Chondrocyte (in vitro differentiated cells): Measurements from ENCODE around the gene NARS2. TPM values are rescaled to one million over a fixed set of nuclear protein-coding genes. Genes with fewer than 3 reads are reported as not detected.

ENCODE experiments used
- DNase-seq: peaks from one replicate; pipeline ENCODE4 v3.0.0; 2021; ENCODE audit warnings: mixed read lengths, low spot score
- H3K27ac Mint-ChIP-seq: one replicate; pipeline ENCODE4 v1.8.0; 2021; ENCODE audit warnings: mild to moderate bottlenecking, moderate library complexity, mixed read lengths; ENCODE audit not compliant: unreplicated experiment
- H3K27me3 Mint-ChIP-seq: 2 replicates; pipeline ENCODE4 v1.8.0; 2021; ENCODE audit warnings: low read depth, mixed read lengths
- H3K36me3 Mint-ChIP-seq: 2 replicates; pipeline ENCODE4 v1.8.0; 2021; ENCODE audit warnings: low read depth, mixed read lengths
- H3K4me1 Mint-ChIP-seq: 2 replicates; pipeline ENCODE4 v1.8.0; 2021; ENCODE audit warnings: low read depth, mild to moderate bottlenecking, mixed read lengths
- H3K4me3 Mint-ChIP-seq: one replicate; pipeline ENCODE4 v1.8.0; 2021; ENCODE audit warnings: mild to moderate bottlenecking, moderate library complexity, mixed read lengths; ENCODE audit not compliant: unreplicated experiment
- H3K9me3 Mint-ChIP-seq: 2 replicates; pipeline ENCODE4 v1.8.0; 2021; ENCODE audit warnings: low read depth, mixed read lengths
- total RNA-seq: library from RNA; stranded (reverse); gene quantifications from 3 replicates; pipeline ENCODE4 v1.2.1, GENCODE V29; 2021
- TF ChIP-seq, protein P1 (sequence below): fragments of 200-600 bp; sonication (generic); IDR thresholded peaks from 2 replicates; pipeline ENCODE4 v1.5.0; 2021; ENCODE audit warnings: antibody characterized with exemption, mild to moderate bottlenecking, moderate library complexity

Gene NARS2
- total RNA-seq, 1 donor from 2014 or later: 12.4 TPM

- TF ChIP-seq, protein P1, sequence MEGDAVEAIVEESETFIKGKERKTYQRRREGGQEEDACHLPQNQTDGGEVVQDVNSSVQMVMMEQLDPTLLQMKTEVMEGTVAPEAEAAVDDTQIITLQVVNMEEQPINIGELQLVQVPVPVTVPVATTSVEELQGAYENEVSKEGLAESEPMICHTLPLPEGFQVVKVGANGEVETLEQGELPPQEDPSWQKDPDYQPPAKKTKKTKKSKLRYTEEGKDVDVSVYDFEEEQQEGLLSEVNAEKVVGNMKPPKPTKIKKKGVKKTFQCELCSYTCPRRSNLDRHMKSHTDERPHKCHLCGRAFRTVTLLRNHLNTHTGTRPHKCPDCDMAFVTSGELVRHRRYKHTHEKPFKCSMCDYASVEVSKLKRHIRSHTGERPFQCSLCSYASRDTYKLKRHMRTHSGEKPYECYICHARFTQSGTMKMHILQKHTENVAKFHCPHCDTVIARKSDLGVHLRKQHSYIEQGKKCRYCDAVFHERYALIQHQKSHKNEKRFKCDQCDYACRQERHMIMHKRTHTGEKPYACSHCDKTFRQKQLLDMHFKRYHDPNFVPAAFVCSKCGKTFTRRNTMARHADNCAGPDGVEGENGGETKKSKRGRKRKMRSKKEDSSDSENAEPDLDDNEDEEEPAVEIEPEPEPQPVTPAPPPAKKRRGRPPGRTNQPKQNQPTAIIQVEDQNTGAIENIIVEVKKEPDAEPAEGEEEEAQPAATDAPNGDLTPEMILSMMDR: no peak
- peaks cover 9% of the 10 kb centered on the region for H3K36me3 Mint-ChIP-seq
- no peak overlapping the region for H3K4me3 Mint-ChIP-seq
- no peak overlapping the region for H3K27ac Mint-ChIP-seq
- H3K4me1 Mint-ChIP-seq: peaks cover 8% of the 10 kb centered on the region
- DNase-seq: no peak
- no peaks in the 10 kb centered on the region for H3K27me3 Mint-ChIP-seq
- H3K9me3 Mint-ChIP-seq: peaks cover 16% of the 10 kb centered on the region
Observed at GRCh38 chr11:78510597-78510996, 64.1 kb downstream of the NARS2 start.

DNA sequence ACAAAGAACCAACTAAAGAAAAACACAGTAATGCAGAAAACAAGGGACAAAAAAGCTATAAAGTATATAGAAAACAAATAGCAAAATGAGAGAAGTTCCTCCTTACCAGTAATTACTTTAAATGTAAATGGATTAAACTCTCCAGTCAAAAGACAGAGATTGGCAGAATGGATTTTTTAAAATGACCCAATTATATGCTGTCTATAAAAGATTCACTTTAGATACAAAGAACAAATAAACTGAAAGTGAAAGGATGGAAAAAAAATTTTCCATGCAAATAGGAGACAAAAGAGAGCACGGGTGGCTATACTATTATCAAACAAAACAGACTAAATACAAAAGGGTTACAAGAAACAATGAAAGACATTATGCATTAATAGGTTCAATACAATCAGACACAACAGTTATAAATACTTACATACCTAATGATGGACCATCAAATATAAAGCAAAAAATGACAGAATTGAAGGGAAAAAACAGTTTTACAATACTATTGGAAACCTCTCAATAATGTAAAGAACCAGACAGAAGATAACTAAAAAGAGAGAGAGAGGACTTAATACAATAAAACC, 64.6 kb downstream of the NARS2 start:
- no peak overlapping the region for H3K27ac Mint-ChIP-seq

DNA sequence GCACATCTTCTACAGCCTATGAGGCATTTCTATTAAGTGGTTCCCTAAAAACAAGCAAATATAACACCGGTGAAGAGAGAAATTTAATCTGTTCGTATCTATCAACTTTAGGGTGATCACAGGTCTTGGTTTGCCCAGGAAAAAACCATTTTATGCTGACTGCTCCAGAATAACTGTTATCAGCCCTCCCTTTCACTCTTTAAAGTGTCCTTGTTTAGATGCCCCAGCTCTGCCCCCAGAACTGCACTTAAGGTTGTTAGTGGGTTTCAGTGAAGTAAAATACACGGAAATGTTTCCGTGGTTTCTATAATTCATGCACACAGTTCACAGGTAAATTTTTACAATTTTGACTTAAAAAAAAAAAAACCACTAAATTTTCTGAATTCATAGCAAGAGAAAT, 70.0 kb downstream of the NARS2 start:
- peaks cover 4% of the 10 kb centered on the region for H3K9me3 Mint-ChIP-seq
- no peak overlapping the region for H3K27ac Mint-ChIP-seq
- no peak for DNase-seq
- peaks cover 17% of the 10 kb centered on the region for H3K4me1 Mint-ChIP-seq
- H3K4me3 Mint-ChIP-seq: no peak overlapping the region
- TF ChIP-seq, protein P1: no peak
- H3K27me3 Mint-ChIP-seq: no peaks in the 10 kb centered on the region
- H3K36me3 Mint-ChIP-seq: peaks cover 3% of the 10 kb centered on the region

More for the DNA sequence above, 64.6 kb downstream of the NARS2 start:
- Mint-ChIP-seq H3K36me3 (peaks cover 9% of the 10 kb centered on the region), H3K4me1 (peaks cover 8% of the 10 kb centered on the region), H3K4me3 (no peak overlapping the region), H3K27me3 (no peaks in the 10 kb centered on the region), H3K9me3 (peaks cover 16% of the 10 kb centered on the region)
- no peak for DNase-seq
- TF ChIP-seq, protein P1: no peak

DNA sequence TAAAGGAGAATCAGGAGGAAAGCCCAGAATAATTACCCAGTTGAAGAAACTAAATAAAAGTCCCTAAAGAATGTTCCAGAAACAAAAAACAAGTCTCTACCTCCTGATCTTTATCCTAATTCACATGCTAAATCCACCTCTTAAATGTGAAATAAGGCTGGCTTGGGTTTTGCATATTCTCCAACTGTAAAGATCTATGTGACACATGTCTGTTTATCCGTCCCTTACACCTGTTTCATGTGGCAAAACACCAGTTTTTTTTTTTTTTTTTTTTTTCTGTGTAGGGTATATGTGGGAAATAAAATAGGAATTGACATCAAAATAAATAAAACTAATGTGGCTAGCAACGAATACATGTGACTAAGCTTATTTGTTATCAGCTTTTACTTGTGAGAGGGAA, 70.5 kb downstream of the NARS2 start:
- Mint-ChIP-seq H3K27me3 (no peaks in the 10 kb centered on the region), H3K9me3 (no peaks in the 10 kb centered on the region), H3K4me1 (peaks cover 17% of the 10 kb centered on the region), H3K4me3 (no peak overlapping the region), H3K27ac (no peak overlapping the region), H3K36me3 (peaks cover 3% of the 10 kb centered on the region)
- TF ChIP-seq, protein P1: no peak
- no peak for DNase-seq

GRCh38 chr11:78499971-78500370, 74.7 kb downstream of the NARS2 start:
- H3K4me3 Mint-ChIP-seq: no peak overlapping the region
- no peaks in the 10 kb centered on the region for H3K36me3 Mint-ChIP-seq
- peaks cover 30% of the 10 kb centered on the region for H3K4me1 Mint-ChIP-seq
- H3K27ac Mint-ChIP-seq: no peak overlapping the region
- DNase-seq: no peak
- no peaks in the 10 kb centered on the region for H3K27me3 Mint-ChIP-seq
- H3K9me3 Mint-ChIP-seq: no peaks in the 10 kb centered on the region
- TF ChIP-seq, protein P1: no peak
